Peyer's patch (tissue), 4 donors: Measurements from ENCODE around the gene PGAP1. TPM values are rescaled to one million over a fixed set of nuclear protein-coding genes. Genes with fewer than 3 reads are reported as not detected.
A peak's percentile ranks its signal among the peaks of the same experiment; 100 is the strongest.

Source experiments
- DNase-seq, 3 donors: peaks; one replicate each; pipeline ENCODE4 v3.0.0-alpha.2; 2017 to 2019
- H3K27ac ChIP-seq, 4 donors: fragments of 200-600 bp; sonication (generic); one replicate each; pipeline ENCODE4 v1.5.1; 2016 to 2019
- H3K27me3 ChIP-seq, 2 donors: fragments of 200-600 bp; sonication (generic); one replicate each; pipeline ENCODE4 v1.5.1; 2019
- H3K36me3 ChIP-seq, 3 donors: fragments of 200-600 bp; sonication (generic); one replicate each; pipeline ENCODE4 v1.5.1; 2016 to 2019
- H3K4me1 ChIP-seq, 4 donors: fragments of 200-600 bp; sonication (generic); one replicate each; pipeline ENCODE4 v1.5.1; 2016 to 2019
- H3K4me3 ChIP-seq, 4 donors: fragments of 200-600 bp; sonication (generic); 1 replicate in 3 of 4; 2 replicates in 1 of 4; pipeline ENCODE4 v1.5.1; 2016 to 2019; ENCODE audit warnings: mild to moderate bottlenecking in 1 of 4
- H3K9me3 ChIP-seq, 4 donors: fragments of 200-600 bp; sonication (generic); one replicate each; pipeline ENCODE4 v1.5.1; 2016 to 2019; ENCODE audit warnings: mild to moderate bottlenecking in 1 of 4
- CTCF ChIP-seq, 6 experiments: fragments of 450-650 bp in 4 of 6; fragments of 200-600 bp in 2 of 6; sonication (generic) in 1 of 6; IDR thresholded peaks; one replicate each; pipeline ENCODE4 v1.5.1; 2017 to 2019; ENCODE audit warnings: antibody characterized with exemption in 6 of 6, mild to moderate bottlenecking in 3 of 6, moderate library complexity in 1 of 6
- POLR2A ChIP-seq, 2 donors: fragments of 450-650 bp; IDR thresholded peaks; one replicate each; pipeline ENCODE4 v1.5.1; 2017; ENCODE audit warnings: antibody characterized with exemption in 2 of 2, mild to moderate bottlenecking in 2 of 2, moderate library complexity in 2 of 2
- total RNA-seq, 4 donors: library from RNA; depleted of rRNA; stranded (reverse); fragments of >200 nt; gene quantifications; one replicate each; pipeline ENCODE4 v1.1.0, GENCODE V29; 2016

The PGAP1 gene
- total RNA-seq, 4 donors from 2014 or later = 15.7 to 41.2 (median 25.9) TPM

GRCh38 chr2:196931555-196931954, 5.0 kb upstream of the PGAP1 start:
- DNase-seq = no peak

GRCh38 chr2:196927376-196928225, 1.1 kb upstream of the PGAP1 start:
- peaks cover 0 to 4% (median 0%) of the 10 kb centered on the region in 4 donors for H3K4me1 ChIP-seq
- TF ChIP-seq CTCF (IDR thresholded peaks at IDR 0.05) = no peak
- no peak for TF ChIP-seq POLR2A (IDR thresholded peaks at IDR 0.05)
- H3K27ac ChIP-seq = peak overlapping the region; percentile 76 to 93 (median 84)
- no peaks in the 10 kb centered on the region for H3K36me3 ChIP-seq
- no peaks in the 10 kb centered on the region for H3K27me3 ChIP-seq
- peak in 1 of 3 donors; percentile 20 for DNase-seq
- H3K4me3 ChIP-seq = peak overlapping the region; percentile 58 to 90 (median 78)
- no peaks in the 10 kb centered on the region for H3K9me3 ChIP-seq

More at GRCh38 chr2:196931555-196931954, 5.0 kb upstream of the PGAP1 start:
- Histone ChIP-seq H3K4me1 (no peaks in the 10 kb centered on the region), H3K4me3 (no peak overlapping the region), H3K27me3 (no peaks in the 10 kb centered on the region), H3K9me3 (no peaks in the 10 kb centered on the region), H3K27ac (no peak overlapping the region), H3K36me3 (no peaks in the 10 kb centered on the region)
- TF ChIP-seq POLR2A (IDR thresholded peaks at IDR 0.05) (no peak), CTCF (IDR thresholded peaks at IDR 0.05) (no peak)

- Histone ChIP-seq H3K4me1 (peaks cover 0 to 4% (median 0%) of the 10 kb centered on the region in 4 donors), H3K27ac (peak overlapping the region; percentile 76 to 93 (median 84)), H3K9me3 (no peaks in the 10 kb centered on the region), H3K27me3 (no peaks in the 10 kb centered on the region), H3K4me3 (peak overlapping the region; percentile 58 to 90 (median 78)), H3K36me3 (no peaks in the 10 kb centered on the region)
- DNase-seq = peak; percentile 20 to 57 (median 52)
- TF ChIP-seq POLR2A (IDR thresholded peaks at IDR 0.05) (no peak), CTCF (IDR thresholded peaks at IDR 0.05) (no peak)
Measured at GRCh38 chr2:196925768-196926561, 542 bp downstream of the PGAP1 start.

- DNase-seq = no peak
- H3K4me1 ChIP-seq = peaks cover 0 to 4% (median 0%) of the 10 kb centered on the region in 4 donors
Measured at GRCh38 chr2:196925051-196925767, 1.3 kb downstream of the PGAP1 start.

More at GRCh38 chr2:196925051-196925767, 1.3 kb downstream of the PGAP1 start:
- Histone ChIP-seq H3K9me3 (no peaks in the 10 kb centered on the region), H3K36me3 (no peaks in the 10 kb centered on the region), H3K27me3 (no peaks in the 10 kb centered on the region), H3K4me3 (peak overlapping the region; percentile 58 to 90 (median 78)), H3K27ac (peak overlapping the region in 3 of 4 donors; percentile 76 to 93 (median 92))
- no peak for TF ChIP-seq POLR2A (IDR thresholded peaks at IDR 0.05)
- TF ChIP-seq CTCF (IDR thresholded peaks at IDR 0.05) = no peak
